Fibroblast of villous mesenchyme (primary cell): ENCODE data around the gene CYP46A1. TPM values are rescaled to one million over a fixed set of nuclear protein-coding genes. Genes with fewer than 3 reads are reported as not detected.

Source experiments
- DNase-seq: peaks from one replicate; pipeline ENCODE4 v3.0.0-alpha.2; 2010; ENCODE audit warnings: low read depth
- H3K4me3 ChIP-seq: 2 replicates; pipeline ENCODE4 v1.5.1; 2011; ENCODE audit warnings: low read depth, mild to moderate bottlenecking, low read length
- total RNA-seq: library from RNA; depleted of rRNA; stranded (reverse); fragments of >200 nt; gene quantifications from 2 replicates; pipeline ENCODE4 v1.2.3, GENCODE V29; 2012
- TF ChIP-seq, protein P1 (sequence below): IDR thresholded peaks from 2 replicates; pipeline ENCODE4 v1.5.1; 2012; ENCODE audit warnings: low read depth, mild to moderate bottlenecking, low read length; ENCODE audit not compliant: insufficient read depth

CYP46A1 gene
- total RNA-seq, 1 donor, result under 0.01 TPM

DNA sequence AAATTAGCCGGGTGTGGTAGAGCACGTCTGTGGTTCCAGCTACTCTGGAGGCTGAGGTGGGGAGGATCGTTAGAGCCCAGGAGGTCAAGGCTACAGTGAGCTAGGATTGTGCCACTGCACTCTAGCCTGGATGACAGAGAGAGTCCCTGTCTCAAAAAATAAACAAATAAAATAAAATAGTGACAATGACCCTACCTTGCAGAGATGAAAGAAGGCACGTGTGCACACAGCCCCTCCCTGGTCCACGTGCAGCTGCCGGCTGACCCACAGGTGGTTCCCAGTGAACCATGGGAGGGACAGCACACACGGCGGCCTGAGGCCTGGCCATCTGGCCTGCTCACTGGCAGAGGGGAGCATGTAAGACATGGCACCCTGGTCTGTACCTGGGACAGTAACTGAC lies 34.5 kb upstream of the CYP46A1 start:
- TF ChIP-seq, protein P1, sequence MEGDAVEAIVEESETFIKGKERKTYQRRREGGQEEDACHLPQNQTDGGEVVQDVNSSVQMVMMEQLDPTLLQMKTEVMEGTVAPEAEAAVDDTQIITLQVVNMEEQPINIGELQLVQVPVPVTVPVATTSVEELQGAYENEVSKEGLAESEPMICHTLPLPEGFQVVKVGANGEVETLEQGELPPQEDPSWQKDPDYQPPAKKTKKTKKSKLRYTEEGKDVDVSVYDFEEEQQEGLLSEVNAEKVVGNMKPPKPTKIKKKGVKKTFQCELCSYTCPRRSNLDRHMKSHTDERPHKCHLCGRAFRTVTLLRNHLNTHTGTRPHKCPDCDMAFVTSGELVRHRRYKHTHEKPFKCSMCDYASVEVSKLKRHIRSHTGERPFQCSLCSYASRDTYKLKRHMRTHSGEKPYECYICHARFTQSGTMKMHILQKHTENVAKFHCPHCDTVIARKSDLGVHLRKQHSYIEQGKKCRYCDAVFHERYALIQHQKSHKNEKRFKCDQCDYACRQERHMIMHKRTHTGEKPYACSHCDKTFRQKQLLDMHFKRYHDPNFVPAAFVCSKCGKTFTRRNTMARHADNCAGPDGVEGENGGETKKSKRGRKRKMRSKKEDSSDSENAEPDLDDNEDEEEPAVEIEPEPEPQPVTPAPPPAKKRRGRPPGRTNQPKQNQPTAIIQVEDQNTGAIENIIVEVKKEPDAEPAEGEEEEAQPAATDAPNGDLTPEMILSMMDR, result no peak
- no peak overlapping the region for H3K4me3 ChIP-seq
- no peak for DNase-seq

DNA sequence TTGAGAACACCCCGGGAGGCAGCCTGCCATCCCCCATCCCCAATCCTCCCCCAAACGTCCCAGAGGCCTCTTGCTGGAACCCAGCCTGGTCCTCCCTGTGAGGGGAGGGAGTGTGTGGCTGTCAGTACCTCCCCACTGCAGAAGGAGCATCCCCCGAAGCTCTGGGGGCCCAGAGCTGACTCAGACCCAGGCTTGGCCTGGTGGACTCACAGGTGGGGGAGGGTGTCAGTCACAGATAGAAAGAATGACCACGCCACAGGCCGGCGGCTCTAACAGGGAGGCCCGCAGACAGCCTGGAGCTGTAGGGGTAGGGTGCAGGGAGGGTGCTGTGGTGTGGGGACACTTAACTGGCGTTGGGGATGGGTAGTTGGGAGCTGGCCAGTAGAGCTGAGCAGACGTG lies 33.9 kb upstream of the CYP46A1 start:
- TF ChIP-seq, protein P1, result no peak
- no peak for DNase-seq
- H3K4me3 ChIP-seq, result no peak overlapping the region

DNA sequence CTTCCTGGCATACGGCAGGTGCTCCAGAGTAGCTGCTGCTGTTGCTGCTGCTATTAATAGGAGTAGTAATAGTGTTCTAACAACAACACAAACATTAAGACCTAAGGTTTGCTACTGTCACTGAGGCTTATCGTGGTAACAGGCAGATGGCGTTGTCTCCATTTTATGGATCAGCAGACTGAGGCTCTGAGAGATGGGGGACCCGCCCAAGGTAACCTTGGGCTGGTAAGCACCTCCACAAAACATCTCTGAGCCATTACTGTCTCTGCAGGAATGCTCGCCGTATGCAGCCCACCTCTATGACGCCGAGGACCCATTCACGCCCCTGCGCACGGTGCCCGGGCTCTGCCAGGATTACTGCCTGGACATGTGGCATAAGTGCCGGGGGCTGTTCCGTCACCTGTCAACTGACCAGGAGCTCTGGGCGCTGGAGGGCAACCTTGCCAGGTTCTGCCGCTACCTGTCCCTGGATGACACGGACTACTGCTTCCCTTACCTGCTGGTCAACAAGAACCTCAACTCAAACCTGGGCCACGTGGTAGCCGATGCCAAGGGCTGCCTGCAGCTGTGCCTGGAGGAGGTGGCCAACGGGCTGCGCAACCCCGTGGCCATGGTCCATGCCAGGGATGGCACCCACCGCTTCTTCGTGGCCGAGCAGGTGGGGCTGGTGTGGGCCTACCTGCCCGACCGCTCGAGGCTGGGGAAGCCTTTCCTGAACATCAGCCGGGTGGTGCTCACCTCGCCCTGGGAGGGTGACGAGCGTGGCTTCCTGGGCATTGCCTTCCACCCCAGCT lies 31.9 kb upstream of the CYP46A1 start:
- TF ChIP-seq, protein P1, result no peak
- no peak overlapping the region for H3K4me3 ChIP-seq
- no peak for DNase-seq

DNA sequence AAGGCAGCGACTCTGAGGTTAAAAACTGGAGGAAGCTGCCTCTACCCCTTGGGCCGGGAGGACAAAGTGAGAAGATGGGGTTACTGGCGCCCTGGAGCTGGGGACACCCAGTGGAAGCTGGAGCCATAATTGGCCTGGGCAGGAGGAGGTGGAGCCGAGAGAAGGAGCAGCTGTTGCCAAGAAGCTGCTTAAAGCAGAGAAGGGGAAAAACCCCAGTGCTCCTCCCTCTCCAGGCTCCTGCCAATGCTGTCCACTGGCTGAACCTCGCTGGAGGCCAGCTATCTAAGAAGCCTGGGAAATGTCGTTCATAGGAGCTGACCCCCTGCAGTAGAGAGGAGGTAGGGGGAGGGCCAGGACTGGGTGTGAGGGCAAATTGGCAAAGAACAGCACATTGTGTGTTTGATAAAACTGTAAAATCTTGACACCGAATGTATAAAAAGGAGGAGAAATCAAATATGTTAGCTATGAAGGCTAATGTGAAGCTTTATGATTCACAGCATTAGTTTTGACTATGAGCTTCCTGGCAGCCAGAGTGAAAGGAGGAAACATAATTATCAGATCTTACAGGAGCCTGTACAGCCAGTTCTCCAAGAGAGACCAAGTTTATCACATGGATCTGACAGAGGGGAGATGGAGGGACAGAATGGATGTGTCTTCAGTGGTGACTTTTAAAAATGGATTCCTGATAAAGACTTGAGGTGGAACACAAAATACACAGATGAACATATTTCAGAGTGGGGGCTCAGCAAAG lies 29.7 kb upstream of the CYP46A1 start:
- no peak overlapping the region for H3K4me3 ChIP-seq
- TF ChIP-seq, protein P1, result no peak
- DNase-seq, result peak; percentile 69

DNA sequence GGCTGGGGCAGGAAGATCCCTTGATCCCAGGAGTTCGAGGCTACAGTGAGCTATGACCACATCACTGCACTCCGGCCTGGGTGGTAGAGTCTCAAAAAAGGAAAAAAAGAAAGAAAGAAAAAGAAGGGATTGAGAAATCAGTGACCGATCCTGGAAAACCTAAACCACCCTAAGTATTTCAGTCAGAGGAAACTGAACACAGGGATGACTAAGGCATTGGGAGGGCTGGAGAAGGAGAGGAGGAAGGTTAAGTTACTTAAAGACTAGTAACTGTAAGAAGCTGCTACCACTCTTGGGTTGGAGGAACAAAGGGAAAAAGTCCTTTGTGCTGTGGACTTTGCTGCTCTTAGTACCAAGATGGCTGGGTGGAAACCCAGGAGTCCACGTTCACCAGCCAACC lies 28.6 kb upstream of the CYP46A1 start:
- no peak overlapping the region for H3K4me3 ChIP-seq
- no peak for DNase-seq
- TF ChIP-seq, protein P1, result no peak

DNA sequence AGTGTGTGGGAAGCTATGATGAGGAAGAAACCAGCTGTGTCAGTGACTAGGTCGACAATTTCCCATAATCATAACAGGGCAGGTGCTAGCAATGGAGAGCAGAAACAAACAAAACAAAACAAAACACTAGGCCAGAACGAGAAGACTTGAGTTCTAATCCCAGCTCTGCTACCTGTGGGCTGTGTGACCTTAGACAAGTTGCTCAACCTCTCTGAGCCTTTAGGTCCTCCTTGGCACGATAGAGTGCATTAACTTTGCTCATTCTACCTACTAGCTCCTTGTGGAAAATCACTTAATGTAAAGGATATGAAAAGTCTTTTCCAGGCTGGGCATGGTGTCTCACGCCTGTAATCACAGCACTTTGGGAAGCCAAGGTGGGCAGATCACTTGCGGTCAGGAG lies 27.9 kb upstream of the CYP46A1 start:
- DNase-seq, result no peak
- TF ChIP-seq, protein P1, result no peak
- H3K4me3 ChIP-seq, result no peak overlapping the region
